Measurements from ENCODE around the gene KCTD8.

The KCTD8 gene

DNA sequence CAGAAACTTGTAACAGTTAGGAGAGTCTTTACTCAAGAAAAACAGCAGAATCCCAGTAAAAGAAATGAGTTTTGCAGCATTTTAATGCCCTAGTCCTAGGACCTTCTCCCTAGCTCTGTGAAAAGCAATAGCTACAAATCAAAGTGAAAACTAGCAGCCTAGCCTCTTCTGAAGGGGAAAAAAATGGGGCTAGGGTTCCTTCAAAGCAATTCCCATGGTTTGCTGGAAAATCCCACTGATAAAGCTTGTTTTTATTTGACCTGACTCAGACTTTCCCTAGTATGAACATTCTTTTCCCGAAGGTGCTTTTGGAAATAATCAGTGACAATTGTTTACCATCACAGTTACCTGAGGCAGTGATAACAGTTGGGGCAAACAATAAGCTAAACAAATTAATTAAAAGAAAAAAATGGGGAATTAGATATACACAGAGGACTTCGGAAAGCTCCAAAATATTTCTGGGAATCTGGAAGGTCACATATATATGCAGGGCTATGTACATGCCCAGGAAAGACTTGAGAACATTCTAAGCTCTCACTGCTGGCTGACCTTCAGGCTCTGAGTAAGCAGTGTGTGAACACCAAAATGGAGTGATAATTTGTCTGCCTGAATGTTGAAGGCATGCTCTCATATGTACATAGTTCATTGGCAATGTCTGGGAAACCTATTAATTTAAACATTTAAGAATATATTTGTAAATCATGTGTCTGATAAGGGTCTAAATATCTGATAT is 285.9 kb downstream of the KCTD8 start:
- no peak for DNase-seq (ENCODE audit: low read depth)

DNA sequence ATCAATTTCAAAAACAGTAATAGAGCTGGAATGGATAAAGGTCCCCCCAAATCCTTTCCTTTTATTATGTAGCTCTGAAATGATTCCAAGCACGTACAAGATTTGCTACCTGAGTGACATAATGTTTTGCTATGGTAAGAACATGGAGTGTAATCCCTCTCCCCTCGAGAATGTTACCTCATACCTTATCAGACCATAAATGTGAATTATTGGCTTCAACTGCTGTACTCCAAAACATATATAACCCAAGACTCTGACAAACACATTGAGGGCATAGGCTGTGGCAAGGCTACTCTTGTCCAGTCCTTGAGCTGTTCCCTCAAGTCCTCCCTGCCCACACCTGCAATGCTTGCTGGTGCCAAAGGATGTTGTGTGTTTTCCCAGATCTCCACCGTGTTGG is 286.9 kb downstream of the KCTD8 start:
- no peak for DNase-seq (ENCODE audit: low read depth)

DNA sequence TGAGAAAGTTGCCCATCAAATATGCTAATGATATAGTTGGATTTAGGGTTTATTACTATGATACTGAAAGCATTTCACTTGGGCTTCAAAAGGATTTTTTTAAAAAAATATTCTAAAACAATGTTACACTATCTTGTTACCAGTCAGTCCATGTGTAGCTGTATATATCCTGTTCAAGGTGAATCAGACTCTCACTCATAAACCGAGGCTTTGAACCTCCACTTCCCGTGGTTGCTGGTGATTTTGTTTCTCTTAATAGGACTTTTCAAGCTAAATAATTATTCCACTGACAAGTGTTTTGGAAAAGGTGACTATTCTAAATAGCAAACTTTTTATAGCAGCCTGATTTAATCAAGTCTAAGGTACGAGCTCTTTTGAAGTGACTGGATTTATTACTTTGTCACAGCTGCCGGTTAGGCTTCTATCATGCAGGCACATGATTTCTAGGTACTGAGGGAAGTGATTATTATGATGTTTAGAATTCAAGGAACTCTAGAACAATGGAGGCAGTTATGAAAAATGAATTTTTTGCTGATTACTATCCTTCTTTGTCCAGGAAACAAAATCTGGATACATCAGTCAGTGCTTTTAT is 287.7 kb downstream of the KCTD8 start:
- no peak for DNase-seq (ENCODE audit: low read depth)

DNA sequence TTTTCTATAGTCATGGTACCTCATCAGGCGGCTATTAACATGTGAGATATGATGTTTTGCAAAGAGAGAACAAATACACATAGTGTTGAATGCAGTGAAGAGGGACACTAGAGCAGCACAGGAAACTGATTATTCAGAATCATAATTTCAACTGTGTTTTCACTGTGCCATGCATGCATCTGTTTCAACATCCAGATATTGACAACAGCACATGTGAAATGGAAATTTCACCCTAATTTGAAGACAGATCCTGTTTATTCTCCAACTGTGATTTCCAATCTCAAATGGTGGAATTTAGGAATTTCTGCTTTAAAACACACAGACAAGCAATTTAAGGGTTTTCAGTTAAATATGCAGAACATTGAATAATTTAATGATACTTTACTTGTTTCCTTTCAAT is 288.6 kb downstream of the KCTD8 start:
- no peak for DNase-seq (ENCODE audit: low read depth)

DNA sequence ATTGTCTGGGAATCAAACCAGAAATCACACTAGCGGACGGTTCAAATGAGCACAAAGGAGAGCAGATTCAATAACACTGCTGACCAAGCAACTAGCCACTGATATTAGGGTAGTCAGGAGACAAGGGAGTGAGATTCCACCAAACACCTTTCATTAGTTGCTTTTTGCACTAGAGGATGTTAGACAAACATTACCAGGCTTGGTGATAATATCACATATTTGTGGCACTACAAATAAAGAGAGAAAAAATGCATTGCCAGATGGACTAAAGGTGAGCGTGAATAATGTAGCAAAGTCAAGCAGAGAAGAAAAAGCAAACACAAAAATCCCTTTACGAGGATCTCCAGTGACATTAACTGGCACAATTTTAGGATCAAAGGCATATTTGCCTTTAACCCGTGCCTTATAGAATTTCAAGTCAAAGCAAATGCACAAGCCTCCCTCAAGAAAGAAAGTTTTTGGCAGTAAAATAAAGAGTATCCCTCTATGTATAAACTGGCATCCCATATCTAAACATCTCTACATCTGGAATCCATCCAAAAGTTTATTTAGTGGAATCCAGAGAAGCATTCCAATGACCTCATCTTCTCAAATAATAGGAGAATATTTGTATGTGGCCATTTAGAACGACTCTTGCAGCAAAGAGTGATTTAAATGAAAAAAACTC is 290.9 kb downstream of the KCTD8 start:
- no peak for DNase-seq (ENCODE audit: low read depth)

DNA sequence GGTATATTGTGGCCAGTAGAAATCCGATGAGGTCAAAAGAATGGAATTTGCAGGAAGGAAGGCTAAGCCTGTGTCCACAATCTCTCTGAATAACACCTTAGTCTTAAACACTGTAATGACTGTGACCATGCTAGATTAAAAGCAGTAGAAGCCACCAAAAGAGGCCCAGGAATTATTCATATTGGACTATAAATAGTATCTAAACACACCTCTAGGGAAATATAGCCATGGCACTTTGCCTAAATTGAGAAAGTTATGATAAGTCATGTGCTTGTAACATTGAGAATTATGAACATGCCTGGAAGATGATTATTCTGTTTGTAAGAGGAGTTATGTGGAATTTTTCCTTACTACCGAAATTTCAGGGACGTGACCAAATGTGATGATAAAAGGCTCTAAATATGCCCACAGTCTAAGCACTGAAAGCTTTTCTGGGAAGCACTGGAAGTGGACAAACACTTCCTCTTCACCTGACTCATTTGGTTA is 298.5 kb downstream of the KCTD8 start:
- DNase-seq (ENCODE audit: low read depth), result no peak

DNA sequence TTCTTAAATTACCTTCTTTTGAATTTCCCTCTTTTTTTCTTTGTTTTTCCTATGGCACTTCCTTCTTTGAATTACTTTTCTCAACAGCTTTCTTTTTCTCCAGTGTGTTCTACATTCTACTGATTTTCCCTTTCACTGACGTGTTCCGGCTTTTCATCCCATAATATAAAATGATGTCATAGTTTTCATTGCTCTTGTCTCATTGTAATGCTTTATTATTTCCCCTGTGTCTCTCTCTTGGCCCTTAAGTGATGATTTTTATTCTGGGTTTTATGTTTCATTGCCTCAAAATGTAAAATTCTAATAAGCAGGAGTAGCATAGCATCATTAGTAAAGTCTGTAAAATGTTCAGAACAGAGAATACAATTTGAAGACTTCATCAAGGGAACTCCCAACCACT is 299.3 kb downstream of the KCTD8 start:
- no peak for DNase-seq (ENCODE audit: low read depth)

DNA sequence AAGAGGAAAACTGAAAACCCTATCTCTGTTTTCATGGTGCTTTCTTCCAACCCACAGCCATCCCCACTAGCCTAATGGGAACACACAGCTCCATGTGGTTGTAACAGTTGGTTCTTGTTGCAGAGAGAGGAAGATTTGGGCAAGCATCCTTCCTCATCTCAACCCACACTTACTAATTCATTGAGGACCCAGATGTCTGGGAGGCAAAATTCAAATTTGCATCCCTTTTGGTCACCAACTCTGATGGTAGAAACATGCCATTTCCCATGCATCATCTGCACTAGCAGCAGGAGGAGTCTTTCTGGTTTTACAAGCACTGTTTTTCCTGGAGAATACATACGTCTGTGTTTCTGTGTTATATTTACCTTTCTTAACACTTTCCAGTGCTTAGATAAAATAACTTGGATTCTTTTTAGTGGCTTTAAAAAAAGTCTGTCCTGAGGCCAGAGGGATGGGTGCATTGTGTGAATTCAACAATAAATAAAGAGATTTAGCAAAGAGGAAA is 301.0 kb downstream of the KCTD8 start:
- no peak for DNase-seq (ENCODE audit: low read depth)

DNA sequence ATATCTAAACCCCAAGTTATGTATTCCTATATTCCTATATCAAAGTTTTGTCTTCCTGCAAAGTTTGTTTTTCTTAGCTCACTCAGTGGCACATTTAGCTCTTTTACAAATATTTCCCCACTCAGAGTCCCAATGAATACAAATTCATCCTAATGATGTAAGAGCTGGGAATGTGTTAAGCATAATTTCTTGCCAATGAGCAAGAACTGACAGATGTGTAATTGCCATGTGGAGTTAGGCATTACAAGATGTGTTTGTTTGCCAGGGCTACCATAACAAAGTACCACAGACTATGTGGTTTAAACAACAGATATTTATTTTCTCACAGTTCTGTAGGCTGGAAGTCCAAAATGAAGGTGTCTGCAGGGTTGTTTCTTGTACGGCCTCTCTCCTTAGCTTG is 302.1 kb downstream of the KCTD8 start:
- no peak for DNase-seq (ENCODE audit: low read depth)

DNA sequence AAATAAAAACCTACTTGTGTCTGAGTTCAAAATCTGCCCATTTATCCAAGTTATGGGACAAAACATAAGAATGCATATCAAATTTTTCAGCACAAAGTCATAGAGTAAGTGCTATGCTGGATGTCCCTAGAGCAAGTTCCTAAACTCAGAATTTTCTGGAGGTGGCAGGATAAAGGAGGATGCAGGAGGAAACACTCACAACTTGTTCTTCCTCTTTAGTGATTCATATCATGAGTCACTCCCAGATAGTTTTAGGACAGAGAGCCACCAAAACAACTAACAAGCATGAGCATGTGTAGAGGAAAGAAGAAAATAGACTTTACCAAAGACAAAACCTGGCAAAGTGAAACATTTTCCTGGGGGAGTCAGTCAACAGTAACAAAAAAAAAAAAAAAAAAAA is 302.7 kb downstream of the KCTD8 start:
- no peak for DNase-seq (ENCODE audit: low read depth)

DNA sequence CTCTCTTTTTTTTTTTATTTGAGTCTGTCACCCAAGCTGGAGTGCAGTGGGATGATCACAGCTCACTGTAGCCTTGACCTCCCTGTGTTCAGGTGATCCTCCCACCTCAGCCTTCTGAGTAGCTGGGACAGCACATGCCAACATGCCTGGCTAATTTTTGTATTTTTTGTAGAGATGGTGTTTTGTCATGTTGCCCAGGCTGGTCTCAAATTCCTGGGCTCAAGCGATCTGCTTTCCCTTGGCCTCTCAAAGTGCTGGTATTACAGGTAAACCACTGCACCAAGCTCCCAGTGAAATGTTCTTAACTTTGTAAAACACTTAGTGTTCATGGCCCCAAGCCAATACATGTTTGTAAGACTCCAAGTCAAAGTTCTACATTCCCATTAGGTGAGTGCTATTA is 316.1 kb downstream of the KCTD8 start:
- no peak for DNase-seq (ENCODE audit: low read depth)

Measured in activated T-helper 9 cell treated with anti-CD3 and anti-CD28 coated beads, Interleukin-2, amount 50 U/mL, for 16 hours (primary cell).